PC-3 (cell line): ENCODE results near the gene UBASH3B. TPM values are rescaled to one million over a fixed set of nuclear protein-coding genes. Genes with fewer than 3 reads are reported as not detected.

Source experiments
- ATAC-seq: fragments of 200-7000 bp; cut with Tn5 transposase; 2 replicates; pipeline ENCODE4 v1.9.1; 2020; ENCODE audit warnings: mild to moderate bottlenecking, moderate library complexity
- BruUV-seq: library from RNA; stranded (reverse); fragments of 400-500 nt; replicated peaks from 2 replicates; lab custom pipeline; 2021; lab: Mats Ljungman, UMichigan
- CTCF ChIA-PET: fragments of 300-600 bp; sonication (Branson Sonifier 250); formaldehyde crosslinking; loops from one replicate; lab custom pipeline; 2022; ENCODE audit warnings: antibody characterized with exemption; lab: Charles Lee
- POLR2A ChIA-PET: fragments of 300-600 bp; sonication (Branson Sonifier 250); formaldehyde crosslinking; loops from one replicate; lab custom pipeline; 2022; ENCODE audit warnings: antibody characterized with exemption; ENCODE audit not compliant: unreplicated experiment; lab: Charles Lee
- DNase-seq: peaks from one replicate; pipeline ENCODE4 v3.0.0-alpha.2; 2015
- H2AFZ ChIP-seq: fragments of 300-600 bp; sonication (generic); 2 replicates; pipeline ENCODE4 v1.6.0; 2016; ENCODE audit warnings: antibody characterized with exemption, low read length
- H3F3A ChIP-seq: fragments of 300-600 bp; sonication (generic); one replicate; pipeline ENCODE4 v1.6.0; 2017; ENCODE audit warnings: antibody characterized with exemption, low read length, control low read depth, mild to moderate bottlenecking; ENCODE audit not compliant: unreplicated experiment
- H3K27ac ChIP-seq: fragments of 300-600 bp; sonication (generic); 2 replicates; pipeline ENCODE4 v1.5.1; 2016; ENCODE audit warnings: mild to moderate bottlenecking, low read length
- H3K27me3 ChIP-seq: fragments of 300-600 bp; sonication (generic); 2 replicates; pipeline ENCODE4 v1.6.1; 2016; ENCODE audit warnings: low read length, mixed read lengths
- H3K36me3 ChIP-seq: fragments of 300-600 bp; sonication (generic); 2 replicates; pipeline ENCODE4 v1.6.1; 2016; ENCODE audit warnings: low read depth, mixed run types, low read length, mixed read lengths
- H3K4me1 ChIP-seq: fragments of 300-600 bp; sonication (generic); 2 replicates; pipeline ENCODE4 v1.5.1; 2016; ENCODE audit warnings: low read length; ENCODE audit not compliant: insufficient read depth
- H3K4me2 ChIP-seq: fragments of 300-600 bp; sonication (generic); 2 replicates; pipeline ENCODE4 v1.6.0; 2016; ENCODE audit warnings: low read length
- H3K4me3 ChIP-seq: fragments of 300-600 bp; sonication (generic); 2 replicates; pipeline ENCODE4 v1.5.1; 2016; ENCODE audit warnings: mild to moderate bottlenecking, low read length, mixed read lengths
- H3K79me2 ChIP-seq: fragments of 300-600 bp; sonication (generic); 2 replicates; pipeline ENCODE4 v1.6.1; 2017; ENCODE audit warnings: low read length, mixed read lengths
- H3K9ac ChIP-seq: fragments of 300-600 bp; sonication (generic); 2 replicates; pipeline ENCODE4 v1.6.0; 2016; ENCODE audit warnings: mild to moderate bottlenecking, low read length
- H3K9me2 ChIP-seq: fragments of 300-600 bp; sonication (generic); replicated peaks from 2 replicates; pipeline ENCODE4 v1.6.1; 2016; ENCODE audit warnings: mixed run types, low read length, mixed read lengths
- H3K9me3 ChIP-seq: fragments of 300-600 bp; sonication (generic); 2 replicates; pipeline ENCODE4 v1.6.1; 2016; ENCODE audit warnings: low read length, mixed read lengths
- H4K20me1 ChIP-seq: fragments of 300-600 bp; sonication (generic); 2 replicates; pipeline ENCODE4 v1.6.1; 2016; ENCODE audit warnings: low read length, mixed read lengths
- EZH2 ChIP-seq: fragments of 300-600 bp; sonication (generic); IDR thresholded peaks from one replicate; pipeline ENCODE4 v1.6.1; 2017; ENCODE audit warnings: antibody characterized with exemption, mild to moderate bottlenecking, low read length; ENCODE audit not compliant: unreplicated experiment
- EZH2phosphoT487 ChIP-seq: fragments of 300-600 bp; sonication (generic); IDR thresholded peaks from 2 replicates; pipeline ENCODE4 v1.6.1; 2018; ENCODE audit warnings: mild to moderate bottlenecking, antibody characterized with exemption, low read length, borderline replicate concordance
- intact Hi-C: fragments of 100-400 bp; cut with micrococcal nuclease; formaldehyde crosslinking; loops from 2 replicates; pipeline ENCODE4 v1.9.0; 2023
- total RNA-seq: library from RNA; depleted of rRNA; stranded (reverse); fragments of >200 nt; gene quantifications from 2 replicates; pipeline ENCODE4 v1.2.3, GENCODE V29; 2014
- TF ChIP-seq, protein P1 (sequence below): fragments of 300-600 bp; sonication (generic); conservative IDR thresholded peaks from 2 replicates; pipeline ENCODE4 v1.5.1; 2017; ENCODE audit warnings: antibody characterized with exemption, low read depth, mild to moderate bottlenecking, low read length

Gene UBASH3B
- total RNA-seq, 1 experiment from 2014 or later, result 178 TPM

GRCh38 chr11:122666743-122667142, 11.2 kb downstream of the UBASH3B start:
- no peak for DNase-seq
- BruUV-seq, result no TSS peak
- Histone ChIP-seq H3K36me3 (peaks cover 41% of the 10 kb centered on the region), H3K4me1 (peaks cover 41% of the 10 kb centered on the region), H3K27ac (no peak overlapping the region), H4K20me1 (no peaks in the 10 kb centered on the region), H3K4me2 (no peak overlapping the region), H3K9ac (no peak overlapping the region), H3K27me3 (no peaks in the 10 kb centered on the region), H3K9me3 (no peaks in the 10 kb centered on the region), H3K9me2 (no peaks in the 10 kb centered on the region), H3F3A (peaks cover 10% of the 10 kb centered on the region), H2AFZ (no peak overlapping the region), H3K79me2 (peaks cover 78% of the 10 kb centered on the region), H3K4me3 (no peak overlapping the region)
- TF ChIP-seq, protein P1, sequence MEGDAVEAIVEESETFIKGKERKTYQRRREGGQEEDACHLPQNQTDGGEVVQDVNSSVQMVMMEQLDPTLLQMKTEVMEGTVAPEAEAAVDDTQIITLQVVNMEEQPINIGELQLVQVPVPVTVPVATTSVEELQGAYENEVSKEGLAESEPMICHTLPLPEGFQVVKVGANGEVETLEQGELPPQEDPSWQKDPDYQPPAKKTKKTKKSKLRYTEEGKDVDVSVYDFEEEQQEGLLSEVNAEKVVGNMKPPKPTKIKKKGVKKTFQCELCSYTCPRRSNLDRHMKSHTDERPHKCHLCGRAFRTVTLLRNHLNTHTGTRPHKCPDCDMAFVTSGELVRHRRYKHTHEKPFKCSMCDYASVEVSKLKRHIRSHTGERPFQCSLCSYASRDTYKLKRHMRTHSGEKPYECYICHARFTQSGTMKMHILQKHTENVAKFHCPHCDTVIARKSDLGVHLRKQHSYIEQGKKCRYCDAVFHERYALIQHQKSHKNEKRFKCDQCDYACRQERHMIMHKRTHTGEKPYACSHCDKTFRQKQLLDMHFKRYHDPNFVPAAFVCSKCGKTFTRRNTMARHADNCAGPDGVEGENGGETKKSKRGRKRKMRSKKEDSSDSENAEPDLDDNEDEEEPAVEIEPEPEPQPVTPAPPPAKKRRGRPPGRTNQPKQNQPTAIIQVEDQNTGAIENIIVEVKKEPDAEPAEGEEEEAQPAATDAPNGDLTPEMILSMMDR, result no peak
- no peak for TF ChIP-seq EZH2
- TF ChIP-seq EZH2phosphoT487, result no peak
- ChIA-PET POLR2A (no interaction called here), CTCF (no interaction called here)
- ATAC-seq, result no peak
- intact Hi-C loops, result no loop called here

GRCh38 chr11:122668562-122669090, 13.1 kb downstream of the UBASH3B start:
- H3K9me2 ChIP-seq, result no peaks in the 10 kb centered on the region
- H3K36me3 ChIP-seq, result peaks cover 41% of the 10 kb centered on the region
- CTCF ChIA-PET, result interaction anchor here (0.6 kb wide), 1 partner anchor 183 kb away, joined by 8 read pairs; no protein-coding TSS in a partner anchor
- peak overlapping the region; percentile 30; the same call in 1 of the 2 replicates for H3K4me3 ChIP-seq
- peak overlapping the region; percentile 93 for H3K27ac ChIP-seq
- peak; percentile 97 for DNase-seq
- POLR2A ChIA-PET, result interaction anchor here (0.6 to 0.8 kb wide), 2 partner anchors 23 to 186 kb away, joined by 4 to 5 read pairs; no protein-coding TSS in a partner anchor
- H3K79me2 ChIP-seq, result peaks cover 75% of the 10 kb centered on the region
- BruUV-seq, result no TSS peak
- no peak overlapping the region for H2AFZ ChIP-seq
- peak overlapping the region; percentile 69 for H3K4me2 ChIP-seq
- H3K9me3 ChIP-seq, result no peaks in the 10 kb centered on the region
- no peaks in the 10 kb centered on the region for H3K27me3 ChIP-seq
- TF ChIP-seq, protein P1, result no peak
- TF ChIP-seq EZH2 (no peak), EZH2phosphoT487 (no peak)
- ATAC-seq, result peak; percentile 87
- H3K9ac ChIP-seq, result peak overlapping the region; percentile 64
- H4K20me1 ChIP-seq, result no peaks in the 10 kb centered on the region
- intact Hi-C loops, result no loop called here
- peaks cover 10% of the 10 kb centered on the region for H3F3A ChIP-seq
- H3K4me1 ChIP-seq, result peaks cover 42% of the 10 kb centered on the region

- no peak overlapping the region for H3K4me2 ChIP-seq
- H3K27me3 ChIP-seq, result no peaks in the 10 kb centered on the region
- intact Hi-C loops, result no loop called here
- CTCF ChIA-PET, result no interaction called here
- H3K27ac ChIP-seq, result no peak overlapping the region
- no peak for DNase-seq
- H3K4me3 ChIP-seq, result no peak overlapping the region
- H3K9ac ChIP-seq, result no peak overlapping the region
- peaks cover 10% of the 10 kb centered on the region for H3F3A ChIP-seq
- no peak for ATAC-seq
- no peaks in the 10 kb centered on the region for H3K9me3 ChIP-seq
- peaks cover 72% of the 10 kb centered on the region for H3K79me2 ChIP-seq
- peaks cover 37% of the 10 kb centered on the region for H3K4me1 ChIP-seq
- POLR2A ChIA-PET, result no interaction called here
- TF ChIP-seq, protein P1, result no peak
- TF ChIP-seq EZH2, result no peak
- no peaks in the 10 kb centered on the region for H3K9me2 ChIP-seq
- BruUV-seq, result no TSS peak
- H4K20me1 ChIP-seq, result no peaks in the 10 kb centered on the region; the same call in 1 of the 2 replicates
- H2AFZ ChIP-seq, result no peak overlapping the region
- peaks cover 36% of the 10 kb centered on the region for H3K36me3 ChIP-seq
Observed at GRCh38 chr11:122670131-122670530, 14.6 kb downstream of the UBASH3B start.
